Gastroesophageal sphincter (tissue), 4 donors: ENCODE measurements around the gene SLC38A3. TPM values are rescaled to one million over a fixed set of nuclear protein-coding genes. Genes with fewer than 3 reads are reported as not detected.

ENCODE experiments used
- ATAC-seq: fragments of 150-250 bp; one replicate; pipeline ENCODE4 v1.9.1; 2016; ENCODE audit warnings: mild to moderate bottlenecking, moderate library complexity
- H3K27ac ChIP-seq, 4 donors: fragments of 200-600 bp; sonication (generic) in 3 of 4; 1 replicate in 3 of 4; 2 replicates in 1 of 4; pipeline ENCODE4 v1.5.1; 2016 to 2019
- H3K27me3 ChIP-seq: fragments of 200-600 bp; sonication (generic); one replicate; pipeline ENCODE4 v1.5.1; 2019
- H3K36me3 ChIP-seq, 2 donors: fragments of 200-600 bp; sonication (generic); one replicate each; pipeline ENCODE4 v1.5.1; 2019; ENCODE audit warnings: control low read depth in 1 of 2
- H3K4me1 ChIP-seq, 3 donors: fragments of 200-600 bp; sonication (generic); 1 replicate in 2 of 3; 2 replicates in 1 of 3; pipeline ENCODE4 v1.5.1; 2016 to 2019; ENCODE audit warnings: control low read depth in 2 of 3
- H3K4me3 ChIP-seq, 2 donors: fragments of 200-600 bp; sonication (generic); one replicate each; pipeline ENCODE4 v1.5.1; 2019; ENCODE audit warnings: mild to moderate bottlenecking in 1 of 2, moderate library complexity in 1 of 2
- H3K9me3 ChIP-seq, 3 donors: fragments of 200-600 bp; sonication (generic); one replicate each; pipeline ENCODE4 v1.5.1; 2017 to 2019; ENCODE audit warnings: control low read depth in 2 of 3
- CTCF ChIP-seq, 4 experiments: fragments of 200-600 bp in 2 of 4; fragments of 450-650 bp in 2 of 4; sonication (generic) in 1 of 4; IDR thresholded peaks; one replicate each; pipeline ENCODE4 v1.5.1; 2017 to 2019; ENCODE audit warnings: antibody characterized with exemption in 4 of 4, mild to moderate bottlenecking in 2 of 4, moderate library complexity in 2 of 4
- EP300 ChIP-seq: sonication (generic); formaldehyde crosslinking; IDR thresholded peaks from one replicate; pipeline ENCODE4 v1.6.1; 2017; ENCODE audit warnings: antibody characterized with exemption, mild to moderate bottlenecking
- POLR2A ChIP-seq, 2 donors: fragments of 450-650 bp; IDR thresholded peaks; one replicate each; pipeline ENCODE4 v1.6.1; 2017; ENCODE audit warnings: antibody characterized with exemption in 2 of 2, mild to moderate bottlenecking in 2 of 2, moderate library complexity in 1 of 2
- POLR2AphosphoS5 ChIP-seq: sonication (generic); formaldehyde crosslinking; IDR thresholded peaks from one replicate; pipeline ENCODE4 v1.6.1; 2017; ENCODE audit warnings: antibody characterized with exemption
- WGBS, 2 donors: methylation state at CpG; one replicate each; pipeline ENCODE4 v1.1.5; 2018; ENCODE audit warnings: low coverage in 1 of 2; 5-methylcytosine and 5-hydroxymethylcytosine counted together
- total RNA-seq, 4 donors: library from RNA; depleted of rRNA; stranded (reverse); fragments of >200 nt; gene quantifications; one replicate each; pipeline ENCODE4 v1.1.0, GENCODE V29; 2016

The SLC38A3 gene
- total RNA-seq, 4 donors from 2014 or later, result 0.35 TPM; not detected in 2

DNA sequence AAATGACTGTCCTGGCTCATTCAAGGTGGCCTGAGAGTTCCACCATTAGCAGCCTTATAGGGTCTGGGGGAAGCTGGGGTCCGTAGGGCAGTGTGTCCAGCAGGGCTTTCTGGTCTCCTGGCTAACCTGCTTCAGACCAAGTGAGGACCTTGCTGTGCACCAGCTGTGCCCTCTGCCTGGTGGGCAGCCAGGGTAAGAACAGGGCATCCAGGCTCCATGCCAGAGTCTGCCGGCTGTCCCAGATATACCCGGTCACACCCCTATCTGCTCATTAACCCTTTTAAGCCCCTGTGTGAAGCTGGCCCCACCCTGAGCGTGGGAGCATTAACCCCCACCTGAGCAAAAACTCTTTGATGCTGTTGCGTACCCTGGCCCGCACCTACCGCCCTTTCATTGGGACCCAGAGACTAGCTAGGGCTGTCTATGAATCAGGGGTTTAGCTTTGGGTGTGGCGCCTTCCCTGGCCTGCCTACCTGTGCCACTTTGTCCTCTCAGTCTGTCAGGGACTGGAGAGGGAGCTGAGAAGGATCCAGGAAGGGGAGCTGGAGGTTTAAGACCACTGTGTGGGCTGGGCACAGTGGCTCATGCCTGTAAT lies 32.3 kb upstream of the SLC38A3 start:
- Histone ChIP-seq H3K27me3 (no peaks in the 10 kb centered on the region), H3K4me1 (peaks cover 0 to 38% (median 2%) of the 10 kb centered on the region in 3 donors), H3K4me3 (no peak overlapping the region), H3K27ac (no peak overlapping the region), H3K36me3 (peaks cover 0 to 33% of the 10 kb centered on the region in 2 donors), H3K9me3 (no peaks in the 10 kb centered on the region)
- TF ChIP-seq EP300 (no peak), CTCF (IDR thresholded peaks at IDR 0.05) (no peak), POLR2AphosphoS5 (no peak), POLR2A (IDR thresholded peaks at IDR 0.05) (no peak)
- ATAC-seq, result no peak
- WGBS, 2 donors, result 0 to 100% methylated on average over 1 to 2 of the region's 8 CpGs

DNA sequence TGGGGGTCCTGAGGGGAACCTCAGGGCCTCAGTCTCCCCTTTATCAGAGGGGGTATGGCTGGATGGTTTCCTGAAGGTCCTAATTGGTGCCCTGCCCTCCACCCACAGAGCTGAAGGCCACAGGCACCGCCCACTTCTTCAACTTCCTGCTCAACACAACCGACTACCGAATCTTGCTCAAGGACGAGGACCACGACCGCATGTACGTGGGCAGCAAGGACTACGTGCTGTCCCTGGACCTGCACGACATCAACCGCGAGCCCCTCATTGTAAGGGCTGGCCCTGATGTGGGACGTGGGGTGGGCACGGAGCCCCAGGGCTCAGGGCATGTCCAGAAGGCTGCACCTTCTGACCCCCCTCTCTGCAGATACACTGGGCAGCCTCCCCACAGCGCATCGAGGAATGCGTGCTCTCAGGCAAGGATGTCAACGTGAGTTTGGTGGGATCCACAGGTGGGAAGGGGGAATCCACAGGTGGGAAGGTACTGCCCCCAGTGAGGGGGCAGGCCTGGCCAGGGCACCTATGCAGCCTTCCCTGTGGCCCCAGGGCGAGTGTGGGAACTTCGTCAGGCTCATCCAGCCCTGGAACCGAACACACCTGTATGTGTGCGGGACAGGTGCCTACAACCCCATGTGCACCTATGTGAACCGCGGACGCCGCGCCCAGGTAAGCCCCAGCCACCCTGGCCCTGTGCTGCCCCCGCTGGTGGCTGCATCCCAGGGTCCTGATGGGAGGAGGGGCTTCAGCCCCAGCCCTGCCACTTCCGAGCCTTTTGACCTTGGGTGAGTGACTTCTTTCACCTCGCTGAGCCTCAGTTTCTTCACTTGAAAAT lies 31.2 kb upstream of the SLC38A3 start:
- WGBS, 2 donors, result no CpG with 5 or more reads among the region's 29 CpGs
- Histone ChIP-seq H3K4me3 (no peak overlapping the region), H3K9me3 (no peaks in the 10 kb centered on the region), H3K27ac (no peak overlapping the region), H3K27me3 (no peaks in the 10 kb centered on the region), H3K4me1 (peaks cover 0 to 26% (median 2%) of the 10 kb centered on the region in 3 donors), H3K36me3 (peaks cover 0 to 33% of the 10 kb centered on the region in 2 donors)
- no peak for TF ChIP-seq EP300
- TF ChIP-seq POLR2AphosphoS5, result no peak
- no peak for TF ChIP-seq CTCF (IDR thresholded peaks at IDR 0.05)
- no peak for TF ChIP-seq POLR2A (IDR thresholded peaks at IDR 0.05)
- ATAC-seq, result no peak

DNA sequence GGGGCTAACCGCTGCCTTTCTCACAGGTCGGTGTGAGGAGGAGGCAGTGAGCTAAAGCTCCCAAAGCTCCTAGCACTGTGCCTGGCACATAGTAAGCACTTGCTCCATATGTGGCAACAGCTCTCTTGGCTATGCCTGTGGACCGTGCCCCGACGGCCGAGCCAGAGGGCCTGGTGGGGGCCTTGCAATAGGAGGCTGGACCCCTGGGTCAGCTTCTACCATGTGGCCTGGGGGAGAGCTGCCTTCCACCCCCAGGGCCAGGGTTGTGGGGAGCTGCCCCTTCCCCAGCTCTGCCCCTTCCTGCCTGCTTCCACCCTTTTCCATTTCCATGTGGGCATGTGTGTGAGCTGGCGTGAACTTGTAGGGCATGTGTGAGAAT lies 30.6 kb upstream of the SLC38A3 start:
- no CpG with 5 or more reads among the region's 7 CpGs for WGBS, 2 donors
- TF ChIP-seq EP300, result no peak
- TF ChIP-seq CTCF (IDR thresholded peaks at IDR 0.05), result no peak
- no peak for TF ChIP-seq POLR2AphosphoS5
- TF ChIP-seq POLR2A (IDR thresholded peaks at IDR 0.05), result no peak
- Histone ChIP-seq H3K4me1 (peaks cover 0 to 20% (median 2%) of the 10 kb centered on the region in 3 donors), H3K36me3 (peaks cover 0 to 33% of the 10 kb centered on the region in 2 donors), H3K4me3 (no peak overlapping the region), H3K27me3 (no peaks in the 10 kb centered on the region), H3K27ac (no peak overlapping the region), H3K9me3 (no peaks in the 10 kb centered on the region)
- ATAC-seq, result no peak

DNA sequence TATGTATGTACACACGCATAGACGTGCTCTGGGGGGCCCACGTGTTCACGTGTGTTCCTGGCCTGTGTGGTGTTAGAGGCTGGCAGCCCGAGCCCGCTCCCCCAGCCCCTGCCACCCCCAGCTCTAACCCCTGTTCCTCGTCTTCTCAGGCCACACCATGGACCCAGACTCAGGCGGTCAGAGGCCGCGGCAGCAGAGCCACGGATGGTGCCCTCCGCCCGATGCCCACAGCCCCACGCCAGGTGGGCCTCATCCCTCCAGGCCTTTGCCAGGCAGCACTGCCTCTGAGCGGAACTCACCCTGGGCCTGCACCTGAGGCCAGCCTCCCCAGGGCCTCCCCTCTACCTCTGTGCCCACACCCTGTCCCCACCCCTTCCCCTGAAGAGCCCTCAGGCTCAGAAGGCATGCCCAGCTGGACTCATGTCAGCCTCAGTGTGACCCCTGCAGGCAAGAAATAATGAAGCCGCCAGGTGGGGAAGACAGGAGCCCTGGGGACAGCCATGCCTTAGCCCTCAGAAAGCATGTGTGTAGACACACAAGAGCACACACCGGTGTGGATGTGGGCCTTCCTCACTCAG lies 30.0 kb upstream of the SLC38A3 start:
- ATAC-seq, result no peak
- Histone ChIP-seq H3K36me3 (peaks cover 0 to 33% of the 10 kb centered on the region in 2 donors), H3K27me3 (no peaks in the 10 kb centered on the region), H3K4me3 (no peak overlapping the region), H3K9me3 (no peaks in the 10 kb centered on the region), H3K27ac (no peak overlapping the region), H3K4me1 (peaks cover 0 to 16% (median 2%) of the 10 kb centered on the region in 3 donors)
- TF ChIP-seq POLR2AphosphoS5 (no peak), POLR2A (IDR thresholded peaks at IDR 0.05) (no peak), EP300 (no peak), CTCF (IDR thresholded peaks at IDR 0.05) (no peak)
- 100% methylated on average over 1 to 3 of the region's 17 CpGs for WGBS, 2 donors
